Stomach (tissue), 9 donors: Measurements from ENCODE around the gene SCYL3. TPM values are rescaled to one million over a fixed set of nuclear protein-coding genes. Genes with fewer than 3 reads are reported as not detected.

ENCODE experiments used
- DNase-seq, 2 donors: peaks; one replicate each; pipeline versions ENCODE4 v3.0.0 to v3.0.0-alpha.2; 2013 to 2019
- H3K27ac ChIP-seq, 5 donors: fragments of 200-600 bp in 4 of 5; sonication (generic) in 4 of 5; one replicate each; pipeline ENCODE4 v1.5.1; 2013 to 2019; ENCODE audit warnings: mild to moderate bottlenecking in 1 of 5, moderate library complexity in 1 of 5
- H3K27me3 ChIP-seq, 3 donors: fragments of 200-600 bp; sonication (generic); one replicate each; pipeline ENCODE4 v1.5.1; 2017 to 2019; ENCODE audit warnings: mixed run types in 1 of 3
- H3K36me3 ChIP-seq, 4 donors: fragments of 200-600 bp; sonication (generic); 1 replicate in 3 of 4; 2 replicates in 1 of 4; pipeline ENCODE4 v1.5.1; 2016 to 2019
- H3K4me1 ChIP-seq, 4 donors: fragments of 200-600 bp; sonication (generic); one replicate each; pipeline ENCODE4 v1.5.1; 2016 to 2019
- H3K4me3 ChIP-seq, 4 donors: fragments of 200-600 bp; sonication (generic) in 3 of 4; one replicate each; pipeline ENCODE4 v1.5.1; 2016 to 2019; ENCODE audit warnings: mild to moderate bottlenecking in 1 of 4
- H3K9me3 ChIP-seq, 4 donors: fragments of 200-600 bp; sonication (generic); one replicate each; pipeline ENCODE4 v1.5.1; 2016 to 2019
- EP300 ChIP-seq: sonication (generic); formaldehyde crosslinking; IDR thresholded peaks from one replicate; pipeline ENCODE4 v1.6.1; 2017; ENCODE audit warnings: antibody characterized with exemption
- POLR2A ChIP-seq, 4 donors: fragments of 450-650 bp; IDR thresholded peaks; one replicate each; pipeline ENCODE4 v1.6.1; 2016; ENCODE audit warnings: antibody characterized with exemption in 4 of 4, control low read depth in 2 of 4, mild to moderate bottlenecking in 1 of 4, moderate library complexity in 1 of 4
- POLR2AphosphoS5 ChIP-seq, 3 donors: sonication (generic); formaldehyde crosslinking; IDR thresholded peaks; one replicate each; pipeline ENCODE4 v1.6.1; 2016; ENCODE audit warnings: antibody characterized with exemption in 3 of 3
- WGBS, 5 donors: extraction: QIAGEN DNeasy Blood & Tissue Kit in 3 of 5; methylation state at CpG; one replicate each; pipeline versions ENCODE4 v1.1.5 to v1.1.7; 2013 to 2018; 5-methylcytosine and 5-hydroxymethylcytosine counted together
- intact Hi-C: fragments of 100-400 bp; cut with DNase I; formaldehyde crosslinking; loops from one replicate; pipeline ENCODE4 v1.15.1; 2023; ENCODE audit warnings: low total_unique reads
- polyA plus RNA-seq, 3 donors: library from polyadenylated mRNA; stranded (reverse); fragments of 200-250 nt; gene quantifications; one replicate each; pipeline ENCODE4 v1.2.3, GENCODE V29; 2013
- total RNA-seq, 5 donors: library from RNA; depleted of rRNA; stranded (reverse); fragments of >200 nt; gene quantifications; one replicate each; pipeline versions ENCODE4 v1.1.0 to v1.2.3, GENCODE V29; 2014 to 2016
- TF ChIP-seq, protein P1 (sequence below), 7 experiments: fragments of 450-650 bp in 4 of 7; fragments of 200-600 bp in 3 of 7; sonication (generic) in 3 of 7; IDR thresholded peaks; one replicate each; pipeline ENCODE4 v1.5.1; 2016 to 2019; ENCODE audit warnings: antibody characterized with exemption in 7 of 7, control low read depth in 2 of 7, mild to moderate bottlenecking in 1 of 7
- donor health status: healthy with polysubstance abuse.
- donor health status: Bipolar disorder and iron deficiency.
- donor health status: healthy.

Gene SCYL3
- total and polyA plus RNA-seq, 8 donors: 2.3 to 17.1 (median 4.7) TPM

DNA sequence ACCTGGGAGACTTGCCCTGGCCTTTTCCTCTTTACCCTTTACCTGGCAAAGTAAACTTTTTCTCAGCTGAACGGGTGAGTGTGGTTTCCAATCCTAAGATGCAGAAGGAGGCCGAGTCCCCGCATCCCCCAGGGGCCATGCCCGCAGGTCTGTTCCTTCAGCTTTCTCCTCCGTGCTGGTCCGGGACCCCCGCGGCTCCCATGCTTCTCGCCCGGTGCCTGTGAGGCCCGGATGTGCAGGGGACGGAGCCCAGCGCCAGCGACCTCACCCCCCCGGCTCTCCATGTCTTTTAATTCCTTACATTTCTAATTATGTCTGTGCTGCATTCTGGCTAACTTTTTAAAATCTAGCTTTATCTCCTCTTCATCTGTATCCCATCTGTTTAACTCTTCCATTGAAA, 21.5 kb upstream of the SCYL3 start:
- no peaks in the 10 kb centered on the region for H3K4me1 ChIP-seq
- H3K9me3 ChIP-seq: no peaks in the 10 kb centered on the region
- H3K27me3 ChIP-seq: no peaks in the 10 kb centered on the region
- intact Hi-C loops: no loop called here
- WGBS, 5 donors: 38 to 57% (median 51%) methylated on average over 15 of the region's 15 CpGs
- DNase-seq: no peak
- TF ChIP-seq, protein P1, sequence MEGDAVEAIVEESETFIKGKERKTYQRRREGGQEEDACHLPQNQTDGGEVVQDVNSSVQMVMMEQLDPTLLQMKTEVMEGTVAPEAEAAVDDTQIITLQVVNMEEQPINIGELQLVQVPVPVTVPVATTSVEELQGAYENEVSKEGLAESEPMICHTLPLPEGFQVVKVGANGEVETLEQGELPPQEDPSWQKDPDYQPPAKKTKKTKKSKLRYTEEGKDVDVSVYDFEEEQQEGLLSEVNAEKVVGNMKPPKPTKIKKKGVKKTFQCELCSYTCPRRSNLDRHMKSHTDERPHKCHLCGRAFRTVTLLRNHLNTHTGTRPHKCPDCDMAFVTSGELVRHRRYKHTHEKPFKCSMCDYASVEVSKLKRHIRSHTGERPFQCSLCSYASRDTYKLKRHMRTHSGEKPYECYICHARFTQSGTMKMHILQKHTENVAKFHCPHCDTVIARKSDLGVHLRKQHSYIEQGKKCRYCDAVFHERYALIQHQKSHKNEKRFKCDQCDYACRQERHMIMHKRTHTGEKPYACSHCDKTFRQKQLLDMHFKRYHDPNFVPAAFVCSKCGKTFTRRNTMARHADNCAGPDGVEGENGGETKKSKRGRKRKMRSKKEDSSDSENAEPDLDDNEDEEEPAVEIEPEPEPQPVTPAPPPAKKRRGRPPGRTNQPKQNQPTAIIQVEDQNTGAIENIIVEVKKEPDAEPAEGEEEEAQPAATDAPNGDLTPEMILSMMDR (IDR thresholded peaks at IDR 0.05): no peak
- H3K4me3 ChIP-seq: no peak overlapping the region
- H3K27ac ChIP-seq: no peak overlapping the region
- peaks cover 0 to 20% (median 11%) of the 10 kb centered on the region in 4 donors for H3K36me3 ChIP-seq

DNA sequence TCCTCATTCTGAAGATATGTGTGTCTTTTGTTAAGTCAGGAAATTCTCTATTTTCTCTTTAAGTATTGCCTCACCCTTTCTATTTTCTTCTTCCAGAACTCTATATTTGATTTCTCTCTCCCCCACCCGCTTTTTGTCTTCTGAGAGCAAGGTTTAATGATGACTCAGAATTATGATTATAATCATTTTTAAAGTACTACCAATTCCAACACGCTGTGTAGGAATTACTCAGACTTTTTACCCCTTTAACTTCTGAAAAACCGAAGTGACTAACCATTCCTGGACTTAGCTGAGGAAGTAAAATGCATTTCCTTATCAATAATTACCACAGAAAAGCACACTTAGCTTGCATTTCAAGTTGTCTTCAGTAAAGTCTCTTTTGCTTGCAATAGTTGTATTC, 20.8 kb upstream of the SCYL3 start:
- TF ChIP-seq POLR2AphosphoS5 (IDR thresholded peaks at IDR 0.05): no peak
- TF ChIP-seq, protein P1 (IDR thresholded peaks at IDR 0.05): no peak
- no peak for TF ChIP-seq POLR2A (IDR thresholded peaks at IDR 0.05)
- TF ChIP-seq EP300: no peak
- Histone ChIP-seq H3K4me3 (no peak overlapping the region), H3K4me1 (no peaks in the 10 kb centered on the region), H3K27me3 (no peaks in the 10 kb centered on the region), H3K9me3 (no peaks in the 10 kb centered on the region), H3K36me3 (peaks cover 0 to 14% (median 7%) of the 10 kb centered on the region in 4 donors), H3K27ac (no peak overlapping the region)
- DNase-seq: no peak
- intact Hi-C loops: no loop called here
- 18 to 46% (median 35%) methylated on average over 3 of the region's 3 CpGs for WGBS, 5 donors

DNA sequence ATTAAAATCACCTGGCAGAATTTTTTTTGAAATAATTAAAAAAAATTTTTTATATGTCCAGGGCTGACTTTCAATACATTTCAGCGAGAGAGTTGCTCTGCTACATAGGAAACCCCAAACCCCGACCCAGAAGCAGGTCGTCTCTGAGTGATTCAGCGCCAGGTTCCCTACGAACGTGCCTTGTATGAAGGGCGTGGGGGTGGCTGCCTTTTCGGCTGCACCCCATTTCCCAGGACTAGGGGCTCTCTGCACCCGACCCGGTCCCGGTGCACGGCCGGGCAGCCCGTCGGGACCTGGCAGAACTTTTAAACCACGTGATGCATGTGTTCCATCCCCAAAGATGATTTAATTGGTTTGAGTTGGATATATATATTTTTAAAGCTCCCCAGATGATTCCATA, 15.8 kb upstream of the SCYL3 start:
- 92 to 95% (median 92%) methylated on average over 16 of the region's 16 CpGs for WGBS, 5 donors
- no peaks in the 10 kb centered on the region for H3K27me3 ChIP-seq
- H3K9me3 ChIP-seq: no peaks in the 10 kb centered on the region
- no peaks in the 10 kb centered on the region for H3K36me3 ChIP-seq
- H3K27ac ChIP-seq: no peak overlapping the region
- intact Hi-C loops: no loop called here
- TF ChIP-seq EP300: no peak
- no peak for DNase-seq
- H3K4me3 ChIP-seq: no peak overlapping the region
- H3K4me1 ChIP-seq: no peaks in the 10 kb centered on the region

DNA sequence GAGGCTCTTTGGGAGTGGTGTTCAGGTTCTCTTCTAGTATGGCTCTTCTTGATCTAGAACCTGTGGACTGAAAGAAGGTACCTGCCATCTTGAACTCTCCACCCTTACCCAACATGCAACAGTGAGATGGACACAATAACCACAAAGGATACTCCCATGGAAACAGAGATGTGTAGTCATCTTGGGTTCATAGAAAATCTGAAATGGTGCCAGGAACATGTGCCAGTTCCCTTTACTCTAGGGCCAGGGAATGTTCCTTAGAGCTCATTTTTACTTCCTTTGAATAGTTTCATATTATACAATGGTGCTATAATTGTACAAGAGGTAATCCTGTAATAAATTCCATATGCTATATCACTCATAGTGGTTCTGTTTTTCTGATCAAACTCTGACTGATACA, 13.2 kb upstream of the SCYL3 start:
- no peak overlapping the region for H3K4me3 ChIP-seq
- H3K9me3 ChIP-seq: no peaks in the 10 kb centered on the region
- no peak for DNase-seq
- H3K36me3 ChIP-seq: no peaks in the 10 kb centered on the region
- TF ChIP-seq POLR2AphosphoS5 (IDR thresholded peaks at IDR 0.05): no peak
- no peak for TF ChIP-seq POLR2A (IDR thresholded peaks at IDR 0.05)
- TF ChIP-seq, protein P1 (IDR thresholded peaks at IDR 0.05): no peak
- no peak for TF ChIP-seq EP300
- H3K4me1 ChIP-seq: no peaks in the 10 kb centered on the region
- H3K27ac ChIP-seq: no peak overlapping the region
- peaks cover 0 to 15% (median 0%) of the 10 kb centered on the region in 3 donors for H3K27me3 ChIP-seq
- intact Hi-C loops: no loop called here

DNA sequence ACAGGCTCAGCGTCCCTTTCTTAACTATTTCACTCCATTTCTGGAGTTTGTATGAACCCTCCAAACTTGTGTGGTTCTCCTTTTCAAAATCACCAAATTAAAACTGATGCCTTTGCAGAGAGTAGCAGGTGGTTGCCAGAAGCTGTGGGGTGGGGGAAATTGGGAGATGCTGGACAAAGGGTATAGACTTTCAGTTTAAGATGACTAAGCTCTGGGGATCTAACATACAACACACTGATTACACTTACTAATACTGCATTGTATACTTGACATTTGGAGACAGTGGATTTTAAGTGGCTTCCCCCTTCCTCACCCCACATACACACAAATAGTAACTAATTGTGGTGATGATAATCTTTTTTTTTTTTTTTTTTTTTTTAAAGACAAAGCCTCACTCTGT, 11.1 kb upstream of the SCYL3 start:
- TF ChIP-seq, protein P1 (IDR thresholded peaks at IDR 0.05): no peak
- TF ChIP-seq POLR2AphosphoS5 (IDR thresholded peaks at IDR 0.05): no peak
- no peak for TF ChIP-seq POLR2A (IDR thresholded peaks at IDR 0.05)
- no peak for TF ChIP-seq EP300
- intact Hi-C loops: no loop called here
- no peak for DNase-seq
- Histone ChIP-seq H3K27ac (no peak overlapping the region), H3K4me3 (no peak overlapping the region), H3K36me3 (no peaks in the 10 kb centered on the region), H3K9me3 (no peaks in the 10 kb centered on the region), H3K4me1 (no peaks in the 10 kb centered on the region), H3K27me3 (peaks cover 0 to 23% (median 0%) of the 10 kb centered on the region in 3 donors)
- WGBS, 5 donors: 89 to 98% (median 94%) methylated on average over 1 of the region's 1 CpG
